Fibroblast of skin of scalp (primary cell): ENCODE data around the gene FGF21. TPM values are rescaled to one million over a fixed set of nuclear protein-coding genes. Genes with fewer than 3 reads are reported as not detected.
A peak's percentile ranks its signal among the peaks of the same experiment; 100 is the strongest.
"Not testable (repeated sequence)": the region's sequence is repeated elsewhere in the genome, so short reads cannot be mapped to it uniquely, and the experiment has no call there.

Experiments
- DNase-seq: peaks from one replicate; pipeline ENCODE4 v3.0.0-alpha.2; 2013
- polyA plus RNA-seq, 2 experiments: library from polyadenylated mRNA; unstranded; fragments of 120-200 nt; gene quantifications; one replicate each; pipeline ENCODE4 v1.2.1, GENCODE V29; 2013; ENCODE audit not compliant: insufficient read length in 2 of 2

FGF21 gene
- polyA plus RNA-seq (2013, experiment 1 of 2; ENCODE audit: insufficient read length): 0.08 TPM
- polyA plus RNA-seq (2013, experiment 2 of 2; ENCODE audit: insufficient read length): 0.20 TPM

GRCh38 chr19:48755084-48755641 lies at the start of gene FGF21:
Gene FGF21, plus strand, starts transcription at chr19:48755524. Its CDS starts 713 bp downstream, at chr19:48756237.
- peak; percentile 31 for DNase-seq

GRCh38 chr19:48708471-48708870 lies 46.9 kb upstream of the FGF21 start:
- no peak for DNase-seq

GRCh38 chr19:48711106-48711662 lies 44.1 kb upstream of the FGF21 start:
- DNase-seq: no peak

GRCh38 chr19:48713041-48713863 lies 42.1 kb upstream of the FGF21 start:
- peak; percentile 20 for DNase-seq

- peak; percentile 100 for DNase-seq
These were observed 41.2 kb upstream of the FGF21 start for GRCh38 chr19:48713864-48714755.

GRCh38 chr19:48714759-48715675 lies 40.3 kb upstream of the FGF21 start:
- DNase-seq: no peak

GRCh38 chr19:48715681-48716171 lies 39.6 kb upstream of the FGF21 start:
- DNase-seq: peak; percentile 17

GRCh38 chr19:48716562-48717291 lies 38.6 kb upstream of the FGF21 start:
- DNase-seq: peak; percentile 53

- DNase-seq: not testable (repeated sequence)
These were observed 37.2 kb upstream of the FGF21 start for GRCh38 chr19:48718106-48718505.

- DNase-seq: no peak
These were observed 36.6 kb upstream of the FGF21 start for GRCh38 chr19:48718711-48719231.

- DNase-seq: no peak
These were observed 35.8 kb upstream of the FGF21 start, which contains the start of gene MAMSTR for GRCh38 chr19:48719263-48720171. Gene MAMSTR, minus strand, starts transcription at chr19:48719725. Its CDS starts 694 bp downstream, at chr19:48719031.

GRCh38 chr19:48720251-48720612 lies 35.1 kb upstream of the FGF21 start:
- DNase-seq: no peak

GRCh38 chr19:48720613-48721296 lies 34.6 kb upstream of the FGF21 start:
- DNase-seq: peak; percentile 99

- DNase-seq: no peak
These were observed 33.1 kb upstream of the FGF21 start for GRCh38 chr19:48722196-48722708.

- DNase-seq: peak; percentile 95
These were observed 30.2 kb upstream of the FGF21 start for GRCh38 chr19:48724796-48725753.

- no peak for DNase-seq
These were observed 28.8 kb upstream of the FGF21 start for GRCh38 chr19:48726556-48726955.
